GM21367 (cell line): ENCODE results near the gene PTPRG.

Experiments used
- ATAC-seq: cut with Tn5 transposase; IDR thresholded peaks from one replicate; pipeline ENCODE4 v1.9.1; 2021; ENCODE audit not compliant: unreplicated experiment

PTPRG gene

GRCh38 chr3:61562042-61562720 lies 810 bp downstream of the PTPRG start:
- ATAC-seq = no peak

- ATAC-seq = no peak
Measured at GRCh38 chr3:61562721-61563312, 1.4 kb downstream of the PTPRG start.

DNA sequence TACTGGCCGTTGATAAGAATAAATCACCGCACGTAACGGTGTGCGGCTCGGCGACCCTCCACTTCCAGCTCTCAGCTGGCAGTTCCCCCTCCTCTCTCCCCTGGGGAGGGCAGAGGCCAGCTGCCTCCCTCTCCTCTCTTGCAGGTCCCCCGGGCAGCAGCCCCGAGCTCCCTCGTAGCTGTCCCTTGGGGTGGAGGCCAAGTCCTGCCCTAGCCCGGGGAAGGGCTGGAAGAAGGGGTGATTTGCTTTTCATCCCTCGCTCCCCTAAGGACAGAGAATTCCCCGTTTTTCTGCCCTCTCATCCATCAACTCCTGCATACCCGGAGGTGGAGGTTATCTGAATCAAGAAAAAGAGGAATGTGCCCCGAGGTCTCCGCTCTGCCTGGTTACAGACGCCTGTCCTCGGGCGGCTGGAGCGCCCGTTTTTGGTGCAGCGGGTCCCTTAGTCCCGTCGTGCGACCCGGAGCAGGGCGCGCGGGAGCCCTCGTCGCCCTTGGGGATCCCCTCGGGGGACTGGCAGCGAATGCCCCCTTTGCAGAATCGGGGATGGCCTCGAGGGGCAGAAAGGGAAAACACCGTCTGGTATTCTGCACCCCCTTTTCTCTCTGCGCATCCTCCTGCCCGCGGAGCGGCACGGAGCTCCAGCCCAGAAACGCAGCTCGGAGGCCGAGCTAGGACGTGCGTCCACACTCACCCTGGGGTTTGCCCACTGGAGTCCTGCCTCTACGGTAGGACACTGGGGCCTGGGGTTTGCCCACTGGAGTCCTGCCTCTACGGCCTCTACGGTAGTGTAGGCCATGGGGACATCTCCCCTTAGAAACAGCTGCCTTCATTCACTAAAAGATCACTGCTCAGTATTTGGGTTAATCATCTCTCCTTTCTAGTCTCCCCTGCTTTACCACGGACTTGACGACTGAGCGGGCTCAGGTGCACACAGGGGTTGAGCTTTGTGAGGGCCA lies 2.2 kb downstream of the PTPRG start:
- ATAC-seq = no peak

- ATAC-seq = no peak
Measured at GRCh38 chr3:61564395-61565059, 3.2 kb downstream of the PTPRG start.

DNA sequence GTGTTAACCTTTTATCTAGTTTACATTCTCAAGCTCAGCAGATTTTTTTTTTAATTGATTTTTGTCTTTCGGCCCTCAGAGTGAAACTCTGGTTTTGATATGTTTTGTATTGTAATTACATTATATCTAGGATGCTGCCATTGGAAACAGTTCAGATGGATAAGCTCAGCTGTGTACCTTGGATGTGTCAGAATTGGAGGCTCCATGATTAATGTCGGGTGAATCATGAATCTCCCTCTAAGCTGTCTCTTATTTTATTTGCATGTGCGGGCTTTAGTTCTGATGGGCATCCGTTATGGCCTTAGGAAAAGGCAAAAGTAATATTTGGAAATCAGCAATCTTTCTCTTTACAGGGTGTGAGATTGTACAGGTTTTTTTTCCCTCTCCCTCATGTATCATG lies 4.2 kb downstream of the PTPRG start:
- no peak for ATAC-seq

DNA sequence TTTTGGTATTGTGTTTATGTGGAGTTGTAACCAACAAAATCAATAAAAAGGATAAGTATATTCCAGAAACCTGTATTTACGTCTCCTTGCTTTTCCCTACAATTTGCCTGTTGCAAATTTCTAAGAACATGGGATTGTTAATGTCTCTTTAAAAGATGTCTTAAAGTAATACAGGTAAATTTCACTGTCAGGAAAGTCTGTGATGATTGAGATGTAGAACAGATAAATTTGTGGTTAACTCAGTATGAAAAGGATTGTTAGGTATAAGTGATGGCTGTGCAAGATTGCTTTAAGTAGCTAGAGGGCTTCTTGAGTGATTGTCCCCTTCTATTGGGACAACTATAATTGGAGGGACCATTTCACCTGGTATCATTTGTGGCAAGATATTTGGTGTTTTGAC lies 6.8 kb downstream of the PTPRG start:
- no peak for ATAC-seq

DNA sequence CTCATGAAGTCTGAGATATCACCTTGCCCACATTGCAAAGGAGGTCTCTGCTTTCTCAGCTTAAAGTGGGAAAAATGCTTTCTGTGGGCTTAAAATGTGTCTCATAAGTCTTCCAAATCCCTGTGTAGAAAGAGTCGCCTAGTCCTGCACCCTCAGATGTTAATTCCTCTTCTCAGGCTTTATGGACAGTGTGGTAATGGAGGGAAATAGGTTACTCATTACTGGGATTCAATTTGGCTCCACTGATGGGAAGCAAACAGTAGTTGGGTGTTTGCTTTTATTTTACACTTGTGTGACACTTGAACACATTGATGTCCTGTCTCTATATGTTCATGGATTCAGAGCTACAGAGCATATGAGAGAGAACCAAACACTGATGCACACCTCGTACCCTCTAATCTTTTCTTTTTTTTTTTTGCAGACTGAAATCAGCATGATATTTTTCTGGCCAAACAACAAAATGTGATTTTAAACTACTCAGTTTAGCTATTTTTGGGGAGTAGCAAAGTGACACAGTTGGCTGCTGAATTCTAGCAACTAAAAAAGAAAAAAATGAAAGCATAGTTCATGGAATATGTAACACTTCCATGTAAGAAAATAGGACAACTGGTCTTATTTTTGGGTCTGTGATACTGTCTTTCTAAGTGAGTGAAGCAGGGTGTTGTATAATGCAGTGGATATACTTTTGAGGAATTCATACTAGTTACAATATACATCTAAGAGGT lies 8.6 kb downstream of the PTPRG start:
- no peak for ATAC-seq

DNA sequence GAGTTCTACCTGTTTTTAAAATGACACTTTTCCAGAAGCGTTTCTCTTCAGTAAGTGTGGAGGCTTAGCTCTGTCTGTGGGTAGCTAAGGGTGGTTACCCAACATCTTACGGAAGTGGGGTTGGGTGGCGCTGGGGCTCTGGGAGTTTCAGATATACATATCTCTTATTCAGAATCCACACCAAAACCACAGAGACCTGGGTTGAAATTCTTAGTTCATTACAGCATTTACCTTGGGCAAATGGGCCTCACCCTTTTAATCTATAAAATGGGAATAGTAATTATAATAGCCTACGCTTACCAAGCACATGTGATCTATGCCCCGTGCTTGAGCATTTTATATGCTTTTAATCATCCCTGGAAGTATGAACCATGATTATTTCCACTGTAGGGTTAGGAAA lies 9.4 kb downstream of the PTPRG start:
- ATAC-seq = no peak

DNA sequence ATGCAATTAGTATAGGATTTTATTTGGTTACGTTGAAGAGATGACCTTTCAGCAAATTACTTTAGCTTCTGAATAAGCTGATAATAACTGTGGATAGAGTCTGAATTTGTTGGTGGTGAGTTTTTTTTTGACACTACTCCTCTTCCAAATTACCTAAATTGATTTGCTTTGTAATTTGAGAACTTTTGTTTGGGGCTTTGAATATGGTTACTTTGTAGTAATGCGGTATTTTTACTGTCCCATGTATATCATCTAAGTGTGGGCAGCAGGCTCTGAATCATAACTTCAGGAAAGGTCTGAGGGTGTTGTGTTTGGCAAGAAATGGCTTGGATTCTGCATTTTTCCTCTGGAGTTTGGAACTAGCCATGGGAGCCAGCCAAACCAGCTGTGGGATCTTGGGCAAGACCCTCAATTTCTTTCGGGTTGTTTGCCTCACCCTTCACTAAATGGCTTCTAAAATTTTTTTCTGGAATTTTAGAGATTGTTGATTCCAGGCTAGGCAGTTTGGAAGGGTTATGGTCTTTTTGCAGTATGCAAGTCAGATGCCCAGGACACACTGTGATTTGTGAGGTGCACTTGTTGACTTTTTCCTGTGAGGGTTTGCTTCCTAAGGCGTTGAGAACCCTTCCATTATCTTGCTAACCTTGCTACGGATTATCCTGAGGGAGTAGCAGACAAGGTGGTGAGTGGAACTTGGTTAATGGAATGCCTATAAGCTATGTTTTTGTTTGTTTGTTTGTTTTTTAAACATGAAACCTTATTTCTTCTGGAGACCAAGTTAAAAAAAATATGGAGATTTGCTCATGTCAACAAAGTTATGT lies 10.4 kb downstream of the PTPRG start:
- no peak for ATAC-seq

DNA sequence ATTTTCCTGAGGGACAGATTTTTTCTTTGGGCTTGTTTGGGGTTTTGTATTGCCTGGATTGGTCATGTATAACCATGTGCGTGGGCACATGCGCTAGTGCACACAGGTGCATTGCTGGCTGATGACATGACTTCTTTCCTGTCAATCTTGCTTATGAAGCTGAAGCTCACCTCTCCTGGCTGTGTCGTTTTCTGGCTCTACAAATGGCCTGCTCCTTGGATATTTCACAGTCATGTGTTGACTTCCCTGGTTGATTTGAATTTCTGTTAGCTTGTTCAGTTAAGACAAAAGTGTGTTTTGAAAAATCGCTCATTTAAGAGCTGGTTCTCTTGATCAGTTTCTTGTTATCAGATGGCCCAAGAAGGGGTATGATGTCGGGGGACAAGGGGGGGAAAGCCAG lies 11.5 kb downstream of the PTPRG start:
- no peak for ATAC-seq

DNA sequence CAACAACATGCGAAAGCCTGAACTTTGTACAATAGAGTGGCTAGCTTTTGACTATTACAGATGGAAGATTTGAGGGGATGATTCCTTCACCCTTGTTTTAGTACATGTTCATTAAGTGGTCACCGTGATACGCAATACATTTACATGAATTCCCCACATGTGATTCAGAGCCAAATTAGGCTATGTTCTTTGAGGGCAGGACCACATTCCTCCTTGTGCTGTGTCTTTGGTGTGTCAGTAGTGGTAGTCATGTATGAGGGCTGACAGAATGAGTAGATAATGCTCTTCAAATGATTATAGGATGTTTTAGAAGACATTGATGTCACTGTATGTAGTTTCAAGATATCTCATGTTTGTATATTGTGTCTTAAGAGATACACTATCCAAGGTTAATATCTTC lies 12.1 kb downstream of the PTPRG start:
- ATAC-seq = no peak

GRCh38 chr3:61574854-61575253 lies 13.5 kb downstream of the PTPRG start:
- ATAC-seq = no peak

DNA sequence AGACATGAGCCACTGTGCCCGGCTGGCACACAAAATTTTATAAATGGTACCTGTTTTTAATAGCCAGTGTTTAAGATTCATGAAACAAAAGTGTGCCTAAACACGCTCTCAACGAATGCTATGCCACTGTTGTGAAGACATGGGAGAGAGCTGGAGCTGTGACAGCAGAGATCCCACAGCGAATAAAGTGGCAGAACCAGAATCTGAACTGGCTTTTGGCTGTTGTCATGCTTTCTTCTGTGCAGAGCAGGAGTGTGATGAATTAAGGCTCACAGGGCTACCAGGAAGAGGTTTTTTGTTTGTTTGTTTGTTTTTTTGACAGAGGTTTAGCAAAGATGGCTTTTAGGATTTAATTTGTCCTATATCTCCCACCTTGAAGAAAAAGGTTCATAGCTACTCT lies 14.5 kb downstream of the PTPRG start:
- ATAC-seq = no peak

GRCh38 chr3:61577760-61578159 lies 16.4 kb downstream of the PTPRG start:
- ATAC-seq = no peak

GRCh38 chr3:61578667-61579367 lies 17.4 kb downstream of the PTPRG start:
- ATAC-seq = no peak

DNA sequence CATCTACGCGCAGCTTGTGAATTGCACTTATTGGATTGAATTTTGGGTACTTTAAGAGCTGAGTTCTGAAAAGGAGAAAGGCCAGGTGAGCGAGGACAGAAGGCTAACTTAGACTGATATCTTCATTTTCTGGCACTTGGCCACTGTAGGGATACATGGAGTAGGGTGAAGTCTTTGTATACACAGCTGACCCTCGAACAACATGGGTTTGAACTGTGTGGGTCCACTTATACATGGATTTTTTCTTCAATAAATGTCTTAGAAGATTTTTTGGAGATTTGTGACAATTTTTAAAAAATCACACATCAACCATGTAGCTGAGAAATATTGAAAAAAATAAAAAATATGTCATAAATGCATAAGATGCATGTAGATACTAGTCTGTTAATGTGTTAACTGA lies 18.3 kb downstream of the PTPRG start:
- ATAC-seq = no peak

- ATAC-seq = no peak
Measured at GRCh38 chr3:61580982-61581643, 19.7 kb downstream of the PTPRG start.

DNA sequence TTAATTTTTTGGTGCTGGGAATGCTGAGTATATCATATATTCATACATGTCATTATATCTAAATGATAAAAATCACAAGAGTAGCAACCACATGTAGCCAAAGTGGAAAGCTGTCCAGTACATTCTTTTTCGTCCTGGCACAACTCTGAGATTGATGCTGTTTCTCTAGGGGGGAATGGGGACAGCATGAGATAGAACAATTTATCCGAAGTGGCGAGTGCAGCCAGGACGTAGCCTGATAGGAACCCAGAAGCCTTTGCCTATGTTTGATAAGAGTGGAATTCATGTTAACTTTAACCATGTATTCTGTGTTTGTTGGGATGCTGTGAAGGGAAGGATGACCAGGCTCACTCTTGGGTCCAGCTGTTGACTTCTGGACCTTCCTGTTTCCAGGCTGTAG lies 20.9 kb downstream of the PTPRG start:
- ATAC-seq = no peak

GRCh38 chr3:61582846-61583245 lies 21.5 kb downstream of the PTPRG start:
- no peak for ATAC-seq
